ENCODE measurements around the gene SDK1.

The SDK1 gene

GRCh38 chr7:3636131-3636860 lies 335.2 kb downstream of the SDK1 start:
- Histone ChIP-seq H3K9ac (ENCODE audit: low read length) (no peak overlapping the region), H3K4me3 (ENCODE audit: low read length) (no peak overlapping the region), H3K9me3 (ENCODE audit: control insufficient read depth, low read length) (no peaks in the 10 kb centered on the region), H3K27me3 (ENCODE audit: control insufficient read depth, insufficient read depth, low read length) (no peaks in the 10 kb centered on the region), H3K36me3 (ENCODE audit: control insufficient read depth, insufficient read depth, low read length) (no peaks in the 10 kb centered on the region), H3K4me1 (ENCODE audit: control insufficient read depth, insufficient read depth, low read length) (no peaks in the 10 kb centered on the region)

GRCh38 chr7:3639253-3639652 lies 338.2 kb downstream of the SDK1 start:
- Histone ChIP-seq H3K27me3 (ENCODE audit: control insufficient read depth, insufficient read depth, low read length) (no peaks in the 10 kb centered on the region), H3K4me1 (ENCODE audit: control insufficient read depth, insufficient read depth, low read length) (no peaks in the 10 kb centered on the region), H3K9me3 (ENCODE audit: control insufficient read depth, low read length) (no peaks in the 10 kb centered on the region), H3K4me3 (ENCODE audit: low read length) (no peak overlapping the region), H3K36me3 (ENCODE audit: control insufficient read depth, insufficient read depth, low read length) (no peaks in the 10 kb centered on the region), H3K9ac (ENCODE audit: low read length) (no peak overlapping the region)

- no peaks in the 10 kb centered on the region for H3K4me1 ChIP-seq (ENCODE audit: control insufficient read depth, insufficient read depth, low read length)
- no peaks in the 10 kb centered on the region for H3K27me3 ChIP-seq (ENCODE audit: control insufficient read depth, insufficient read depth, low read length)
- H3K9me3 ChIP-seq (ENCODE audit: control insufficient read depth, low read length), result no peaks in the 10 kb centered on the region
- H3K36me3 ChIP-seq (ENCODE audit: control insufficient read depth, insufficient read depth, low read length), result no peaks in the 10 kb centered on the region
- H3K4me3 ChIP-seq (ENCODE audit: low read length), result no peak overlapping the region
- no peak overlapping the region for H3K9ac ChIP-seq (ENCODE audit: low read length)
Observed at GRCh38 chr7:3641582-3641981, 340.5 kb downstream of the SDK1 start.

DNA sequence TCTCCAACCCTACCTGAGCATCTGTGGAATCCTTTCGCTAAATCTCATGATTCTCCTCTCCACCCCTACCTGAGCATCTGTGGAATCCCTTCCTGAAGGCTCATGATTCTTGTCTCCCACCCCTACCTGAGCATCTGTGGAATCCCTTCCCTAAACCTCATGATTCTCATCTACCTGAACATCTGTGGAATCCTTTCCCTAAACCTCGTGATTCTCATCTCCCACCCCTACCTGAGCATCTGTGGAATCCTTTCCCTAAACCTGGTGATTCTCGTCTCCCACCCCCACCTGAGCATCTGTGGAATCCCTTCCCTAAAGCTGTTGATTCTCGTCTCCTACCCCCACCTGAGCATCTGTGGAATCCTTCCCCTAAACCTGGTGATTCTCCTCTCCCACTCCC lies 342.0 kb downstream of the SDK1 start:
- Histone ChIP-seq H3K36me3 (ENCODE audit: control insufficient read depth, insufficient read depth, low read length) (no peaks in the 10 kb centered on the region), H3K9ac (ENCODE audit: low read length) (no peak overlapping the region), H3K4me1 (ENCODE audit: control insufficient read depth, insufficient read depth, low read length) (no peaks in the 10 kb centered on the region), H3K27me3 (ENCODE audit: control insufficient read depth, insufficient read depth, low read length) (no peaks in the 10 kb centered on the region), H3K9me3 (ENCODE audit: control insufficient read depth, low read length) (no peaks in the 10 kb centered on the region), H3K4me3 (ENCODE audit: low read length) (no peak overlapping the region)

GRCh38 chr7:3648276-3648675 lies 347.2 kb downstream of the SDK1 start:
- H3K36me3 ChIP-seq (ENCODE audit: control insufficient read depth, insufficient read depth, low read length), result no peaks in the 10 kb centered on the region
- no peaks in the 10 kb centered on the region for H3K27me3 ChIP-seq (ENCODE audit: control insufficient read depth, insufficient read depth, low read length)
- no peaks in the 10 kb centered on the region for H3K4me1 ChIP-seq (ENCODE audit: control insufficient read depth, insufficient read depth, low read length)
- no peak overlapping the region for H3K4me3 ChIP-seq (ENCODE audit: low read length)
- no peaks in the 10 kb centered on the region for H3K9me3 ChIP-seq (ENCODE audit: control insufficient read depth, low read length)
- H3K9ac ChIP-seq (ENCODE audit: low read length), result no peak overlapping the region

GRCh38 chr7:3649250-3649649 lies 348.2 kb downstream of the SDK1 start:
- H3K9me3 ChIP-seq (ENCODE audit: control insufficient read depth, low read length), result no peaks in the 10 kb centered on the region

DNA sequence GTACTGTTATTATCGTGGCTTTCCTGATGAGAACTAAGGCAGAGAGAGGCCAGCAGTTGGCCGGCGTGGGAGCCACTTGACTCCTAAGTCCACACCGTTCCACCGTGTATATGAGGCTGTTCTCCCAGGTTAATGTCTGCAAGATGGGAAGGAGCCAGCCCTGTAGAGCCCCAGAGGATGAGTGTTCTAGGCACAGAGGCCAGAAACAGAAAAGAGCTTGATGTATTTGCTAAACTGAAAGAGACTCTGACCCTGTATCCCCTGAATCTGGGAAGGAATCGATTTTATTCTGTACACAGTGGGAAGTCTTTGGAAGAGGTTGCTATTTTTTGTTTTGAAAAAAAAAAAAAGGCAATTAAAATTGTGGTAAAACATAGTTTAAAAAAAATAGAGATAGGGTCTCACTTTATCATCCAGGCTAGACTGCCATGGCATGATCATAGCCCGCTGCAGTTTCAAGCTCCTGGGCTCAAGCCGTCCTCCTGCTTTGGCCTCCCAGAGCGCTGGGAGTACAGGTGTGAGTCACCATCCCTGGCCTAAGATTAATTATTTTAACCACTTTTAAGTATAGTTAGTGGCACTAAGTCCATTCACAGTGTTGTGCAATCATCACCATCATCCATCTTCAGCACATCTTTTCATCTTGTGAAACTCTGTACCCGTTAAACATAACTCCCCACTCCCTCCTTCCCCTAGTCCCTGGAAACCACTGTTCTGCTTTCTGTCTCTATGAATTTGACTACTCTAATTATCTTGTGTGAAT lies 348.8 kb downstream of the SDK1 start:
- H3K4me1 ChIP-seq (ENCODE audit: control insufficient read depth, insufficient read depth, low read length), result no peaks in the 10 kb centered on the region
- no peaks in the 10 kb centered on the region for H3K27me3 ChIP-seq (ENCODE audit: control insufficient read depth, insufficient read depth, low read length)
- H3K36me3 ChIP-seq (ENCODE audit: control insufficient read depth, insufficient read depth, low read length), result no peaks in the 10 kb centered on the region
- H3K9me3 ChIP-seq (ENCODE audit: control insufficient read depth, low read length), result no peaks in the 10 kb centered on the region
- no peak overlapping the region for H3K4me3 ChIP-seq (ENCODE audit: low read length)
- H3K9ac ChIP-seq (ENCODE audit: low read length), result no peak overlapping the region

More at GRCh38 chr7:3649250-3649649, 348.2 kb downstream of the SDK1 start:
- no peaks in the 10 kb centered on the region for H3K36me3 ChIP-seq (ENCODE audit: control insufficient read depth, insufficient read depth, low read length)
- H3K4me3 ChIP-seq (ENCODE audit: low read length), result no peak overlapping the region
- H3K27me3 ChIP-seq (ENCODE audit: control insufficient read depth, insufficient read depth, low read length), result no peaks in the 10 kb centered on the region
- no peak overlapping the region for H3K9ac ChIP-seq (ENCODE audit: low read length)
- H3K4me1 ChIP-seq (ENCODE audit: control insufficient read depth, insufficient read depth, low read length), result no peaks in the 10 kb centered on the region

- Histone ChIP-seq H3K9me3 (ENCODE audit: control insufficient read depth, low read length) (no peaks in the 10 kb centered on the region), H3K4me1 (ENCODE audit: control insufficient read depth, insufficient read depth, low read length) (peaks cover 3% of the 10 kb centered on the region), H3K9ac (ENCODE audit: low read length) (no peak overlapping the region), H3K4me3 (ENCODE audit: low read length) (no peak overlapping the region), H3K27me3 (ENCODE audit: control insufficient read depth, insufficient read depth, low read length) (no peaks in the 10 kb centered on the region), H3K36me3 (ENCODE audit: control insufficient read depth, insufficient read depth, low read length) (no peaks in the 10 kb centered on the region)
Observed at GRCh38 chr7:3650844-3651243, 349.8 kb downstream of the SDK1 start.

GRCh38 chr7:3655635-3656034 lies 354.6 kb downstream of the SDK1 start:
- Histone ChIP-seq H3K4me3 (ENCODE audit: low read length) (no peak overlapping the region), H3K9ac (ENCODE audit: low read length) (no peak overlapping the region), H3K36me3 (ENCODE audit: control insufficient read depth, insufficient read depth, low read length) (no peaks in the 10 kb centered on the region), H3K27me3 (ENCODE audit: control insufficient read depth, insufficient read depth, low read length) (no peaks in the 10 kb centered on the region), H3K4me1 (ENCODE audit: control insufficient read depth, insufficient read depth, low read length) (peaks cover 5% of the 10 kb centered on the region), H3K9me3 (ENCODE audit: control insufficient read depth, low read length) (no peaks in the 10 kb centered on the region)

GRCh38 chr7:3657206-3657605 lies 356.2 kb downstream of the SDK1 start:
- no peaks in the 10 kb centered on the region for H3K36me3 ChIP-seq (ENCODE audit: control insufficient read depth, insufficient read depth, low read length)
- H3K4me3 ChIP-seq (ENCODE audit: low read length), result no peak overlapping the region
- H3K4me1 ChIP-seq (ENCODE audit: control insufficient read depth, insufficient read depth, low read length), result peaks cover 5% of the 10 kb centered on the region
- no peaks in the 10 kb centered on the region for H3K9me3 ChIP-seq (ENCODE audit: control insufficient read depth, low read length)
- no peaks in the 10 kb centered on the region for H3K27me3 ChIP-seq (ENCODE audit: control insufficient read depth, insufficient read depth, low read length)
- H3K9ac ChIP-seq (ENCODE audit: low read length), result no peak overlapping the region

DNA sequence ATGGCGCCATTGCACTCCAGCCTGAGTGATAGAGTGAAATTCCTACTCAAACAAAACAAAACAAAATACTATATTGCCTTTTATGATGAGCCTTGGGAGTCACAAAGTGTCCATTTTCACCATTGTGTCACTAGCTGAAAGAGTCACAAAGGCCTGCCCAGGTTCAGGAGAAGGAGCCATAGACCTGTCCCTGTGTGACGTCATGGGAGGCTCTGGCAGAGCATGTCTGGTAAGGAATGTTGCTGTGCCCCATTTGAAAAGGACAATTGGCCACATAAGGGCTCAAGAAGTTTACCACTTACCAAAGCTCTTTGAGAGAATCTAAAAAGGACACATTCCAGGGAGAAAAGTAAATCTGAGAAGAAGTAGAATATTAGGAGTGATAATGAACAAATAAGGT lies 367.7 kb downstream of the SDK1 start:
- Histone ChIP-seq H3K27me3 (ENCODE audit: control insufficient read depth, insufficient read depth, low read length) (no peaks in the 10 kb centered on the region), H3K9ac (ENCODE audit: low read length) (no peak overlapping the region), H3K36me3 (ENCODE audit: control insufficient read depth, insufficient read depth, low read length) (no peaks in the 10 kb centered on the region), H3K9me3 (ENCODE audit: control insufficient read depth, low read length) (no peaks in the 10 kb centered on the region), H3K4me3 (ENCODE audit: low read length) (no peak overlapping the region), H3K4me1 (ENCODE audit: control insufficient read depth, insufficient read depth, low read length) (no peaks in the 10 kb centered on the region)

GRCh38 chr7:3670898-3671297 lies 369.8 kb downstream of the SDK1 start:
- no peaks in the 10 kb centered on the region for H3K36me3 ChIP-seq (ENCODE audit: control insufficient read depth, insufficient read depth, low read length)
- H3K9me3 ChIP-seq (ENCODE audit: control insufficient read depth, low read length), result no peaks in the 10 kb centered on the region
- H3K27me3 ChIP-seq (ENCODE audit: control insufficient read depth, insufficient read depth, low read length), result no peaks in the 10 kb centered on the region
- no peak overlapping the region for H3K4me3 ChIP-seq (ENCODE audit: low read length)
- no peak overlapping the region for H3K9ac ChIP-seq (ENCODE audit: low read length)
- no peaks in the 10 kb centered on the region for H3K4me1 ChIP-seq (ENCODE audit: control insufficient read depth, insufficient read depth, low read length)

All from mucosa of stomach (tissue), 1 donor.